ENCODE results near the gene LRRC37A.
"Not testable (repeated sequence)": the region's sequence is repeated elsewhere in the genome, so short reads cannot be mapped to it uniquely, and the experiment has no call there.

Gene LRRC37A

GRCh38 chr17:46294831-46295230 is at the start of gene LRRC37A:
LRRC37A (plus strand) TSS chr17:46295131; CDS start chr17:46295134, 3 bp downstream.
- DNase-seq, result not testable (repeated sequence)

GRCh38 chr17:46249153-46249552 is 45.8 kb upstream of the LRRC37A start:
- DNase-seq, result not testable (repeated sequence)

- not testable (repeated sequence) for DNase-seq
These were observed 42.1 kb upstream of the LRRC37A start for GRCh38 chr17:46252804-46253203.

- DNase-seq, result not testable (repeated sequence)
These were observed 41.2 kb upstream of the LRRC37A start for GRCh38 chr17:46253722-46254121.

- not testable (repeated sequence) for DNase-seq
These were observed 40.7 kb upstream of the LRRC37A start for GRCh38 chr17:46254215-46254614.

GRCh38 chr17:46256369-46256768 is 38.6 kb upstream of the LRRC37A start:
- not testable (repeated sequence) for DNase-seq

GRCh38 chr17:46259845-46260661 is 34.9 kb upstream of the LRRC37A start:
- DNase-seq, result not testable (repeated sequence)

GRCh38 chr17:46262271-46262670 is 32.7 kb upstream of the LRRC37A start:
- DNase-seq, result no peak

GRCh38 chr17:46264456-46265198 is 30.3 kb upstream of the LRRC37A start:
- DNase-seq, result no peak

GRCh38 chr17:46266063-46266655 is 28.8 kb upstream of the LRRC37A start:
- not testable (repeated sequence) for DNase-seq

GRCh38 chr17:46266656-46267544 is 28.0 kb upstream of the LRRC37A start:
- DNase-seq, result peak; percentile 49

GRCh38 chr17:46270032-46270431 is 24.9 kb upstream of the LRRC37A start:
- DNase-seq, result no peak

- DNase-seq, result no peak
These were observed 21.2 kb upstream of the LRRC37A start for GRCh38 chr17:46273541-46274236.

- DNase-seq, result no peak
These were observed 20.7 kb upstream of the LRRC37A start for GRCh38 chr17:46274238-46274637.

GRCh38 chr17:46276728-46277479 is 18.0 kb upstream of the LRRC37A start:
- DNase-seq, result peak; percentile 49

- not testable (repeated sequence) for DNase-seq
These were observed 13.6 kb upstream of the LRRC37A start for GRCh38 chr17:46281336-46281735.

GRCh38 chr17:46282635-46283034 is 12.3 kb upstream of the LRRC37A start:
- not testable (repeated sequence) for DNase-seq

- not testable (repeated sequence) for DNase-seq
These were observed 10.5 kb upstream of the LRRC37A start for GRCh38 chr17:46284467-46284866.

- DNase-seq, result not testable (repeated sequence)
These were observed 9.4 kb upstream of the LRRC37A start for GRCh38 chr17:46285500-46285899.

- DNase-seq, result peak; percentile 37
These were observed 8.1 kb upstream of the LRRC37A start for GRCh38 chr17:46286764-46287221.

GRCh38 chr17:46287587-46287986 is 7.3 kb upstream of the LRRC37A start:
- DNase-seq, result not testable (repeated sequence)

Data from NCI-H446 treated with DMSO at 0.1 percent for 48 hours (cell line).